Endometrial microvascular endothelial cells (primary cell): ENCODE measurements around the gene GINS2. TPM values are rescaled to one million over a fixed set of nuclear protein-coding genes. Genes with fewer than 3 reads are reported as not detected.

Experiments
- in situ Hi-C: cut with HindIII; loops from 2 replicates; pipeline ENCODE4 v1.10.0; 2017; ENCODE audit warnings: low sequenced_read_pairs, low pct_unique_long_range_greater_than_20kb; ENCODE audit errors: inconsistent ontology term
- total RNA-seq: library from RNA; depleted of rRNA; stranded (reverse); fragments of >200 nt; gene quantifications from one replicate; pipeline ENCODE4 v1.2.3, GENCODE V29; 2015; ENCODE audit errors: inconsistent ontology term

GINS2 gene
- total RNA-seq, 1 donor from 2014 or later: 19.9 TPM

DNA sequence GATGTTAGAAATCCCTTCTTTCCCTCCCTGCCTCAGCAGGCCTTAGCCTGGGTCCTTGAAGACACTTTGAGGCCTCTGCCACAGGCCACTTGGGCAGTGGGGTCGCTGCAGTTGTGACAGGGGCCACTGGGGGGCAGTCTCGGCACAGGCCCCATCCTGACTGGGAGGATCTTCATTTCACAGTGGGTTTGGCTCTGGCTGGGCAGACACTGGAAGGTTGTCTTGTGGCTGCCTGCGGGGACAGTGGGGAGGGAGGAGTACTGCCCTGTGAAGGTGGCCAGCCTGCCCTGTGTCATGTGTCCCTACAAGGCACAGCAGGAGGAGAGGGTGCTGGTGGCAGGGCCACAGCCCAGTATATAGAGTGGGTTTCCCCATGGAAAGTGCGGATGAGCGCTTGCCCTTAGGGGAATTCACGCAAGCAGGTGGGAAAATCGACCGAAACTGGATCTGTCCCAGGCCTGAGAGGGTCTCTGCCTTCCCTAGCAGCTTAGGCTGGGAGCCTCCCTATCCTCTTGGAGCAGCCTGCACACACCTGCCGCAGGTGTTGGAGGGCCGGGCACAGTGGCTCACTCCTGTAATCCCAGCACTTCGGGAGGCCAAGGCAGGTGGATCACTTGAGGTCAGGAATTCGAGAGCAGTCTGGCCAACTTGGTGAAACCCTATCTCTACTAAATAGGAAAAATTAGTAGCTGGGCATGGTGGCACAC is 28.8 kb downstream of the GINS2 start:
- in situ Hi-C loops: no loop called here

DNA sequence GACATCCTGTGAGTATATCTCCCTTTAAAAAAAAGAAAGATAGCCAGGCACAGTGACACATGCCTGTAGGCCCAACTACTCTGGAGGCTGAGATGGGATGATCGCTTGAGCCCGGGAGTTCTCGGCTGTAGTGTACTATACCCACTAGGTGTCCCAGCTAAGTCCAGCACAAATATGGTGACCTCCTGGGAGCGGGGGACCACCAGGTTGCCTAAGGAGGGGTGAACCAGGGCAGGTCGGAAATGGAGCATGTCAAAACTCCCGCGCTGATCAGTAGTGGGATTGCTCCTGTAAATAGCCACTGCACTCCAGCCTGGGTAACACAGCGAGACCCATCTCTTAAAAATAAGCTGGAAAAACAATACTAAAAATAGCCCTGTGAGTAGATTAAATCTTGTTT is 29.4 kb downstream of the GINS2 start:
- in situ Hi-C loops: no loop called here

DNA sequence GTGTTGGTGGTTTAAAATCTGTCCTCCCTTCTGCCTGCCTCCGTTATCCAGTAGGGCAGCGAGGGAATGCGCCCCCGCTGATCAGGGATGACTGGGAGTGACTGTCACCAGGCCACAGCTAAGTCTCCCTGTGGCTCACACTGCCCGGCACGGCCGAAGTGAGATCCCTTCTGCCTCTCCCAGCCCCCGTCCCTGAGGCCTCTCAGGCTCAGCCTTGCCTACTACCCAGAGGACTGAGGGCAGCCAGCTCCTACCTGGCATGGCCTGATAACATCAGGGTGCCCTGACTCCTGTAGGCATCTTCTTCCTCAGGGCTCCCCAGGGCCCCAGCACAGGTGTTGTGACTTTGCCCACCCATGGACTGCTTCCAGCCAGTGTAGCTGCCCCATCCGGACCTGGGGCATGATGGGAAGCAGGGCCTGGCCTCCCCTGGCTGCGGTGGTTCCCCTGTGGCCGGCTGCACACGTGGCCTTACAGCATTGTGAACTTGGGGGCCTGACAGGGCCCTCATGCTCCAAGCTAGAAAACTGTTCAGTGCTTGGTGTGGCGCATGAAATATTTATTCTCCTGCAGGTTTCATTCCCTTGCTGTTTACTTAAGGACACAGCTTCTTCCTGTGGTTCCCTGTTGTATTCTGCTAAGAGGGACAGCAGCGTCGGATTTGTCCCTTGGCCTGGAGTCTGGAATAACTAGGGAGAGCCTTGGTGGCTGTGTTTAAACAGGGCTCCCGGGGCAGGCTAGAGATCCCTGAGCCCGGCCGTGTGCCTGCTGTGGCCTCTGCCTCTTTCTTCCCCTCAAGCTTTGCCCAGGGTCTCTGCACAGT is 30.0 kb downstream of the GINS2 start:
- in situ Hi-C loops: no loop called here

DNA sequence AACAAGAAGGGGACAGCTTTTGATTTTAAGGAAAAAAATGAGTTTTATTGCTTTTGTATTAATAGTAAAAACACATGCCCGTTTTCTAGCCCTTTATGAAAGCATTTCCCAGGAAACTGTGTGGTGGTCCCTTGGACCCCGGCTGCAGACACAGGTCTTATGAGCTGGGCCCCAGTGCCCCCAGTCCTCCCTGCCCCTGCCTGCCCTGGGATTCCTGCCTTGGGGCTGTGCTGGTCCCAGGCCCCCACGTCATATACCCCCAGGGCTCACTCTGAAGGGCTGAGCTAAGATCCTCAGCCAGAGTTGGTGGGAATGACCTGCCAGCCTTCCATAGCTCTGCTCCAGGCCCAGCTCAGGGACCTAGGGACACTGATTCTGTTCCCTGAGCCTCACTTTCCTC is 30.8 kb downstream of the GINS2 start:
- in situ Hi-C loops: no loop called here

DNA sequence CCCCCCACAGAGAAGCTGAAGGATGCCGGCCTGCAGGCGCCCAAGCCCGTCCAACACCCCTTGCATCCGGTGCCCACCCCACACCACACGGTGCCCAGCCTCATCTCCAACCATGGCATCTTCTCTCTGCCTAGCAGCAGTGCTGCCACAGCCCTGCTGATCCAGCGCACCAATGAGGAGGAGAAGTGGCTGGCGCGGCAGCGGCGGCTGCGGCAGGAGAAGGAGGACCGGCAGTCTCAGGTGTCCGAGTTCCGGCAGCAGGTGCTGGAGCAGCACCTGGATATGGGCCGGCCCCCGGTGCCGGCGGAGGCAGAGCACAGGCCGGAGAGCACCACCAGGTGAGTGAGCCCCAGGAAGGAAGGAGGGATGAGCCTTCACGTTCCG is 31.5 kb downstream of the GINS2 start:
- in situ Hi-C loops: no loop called here

DNA sequence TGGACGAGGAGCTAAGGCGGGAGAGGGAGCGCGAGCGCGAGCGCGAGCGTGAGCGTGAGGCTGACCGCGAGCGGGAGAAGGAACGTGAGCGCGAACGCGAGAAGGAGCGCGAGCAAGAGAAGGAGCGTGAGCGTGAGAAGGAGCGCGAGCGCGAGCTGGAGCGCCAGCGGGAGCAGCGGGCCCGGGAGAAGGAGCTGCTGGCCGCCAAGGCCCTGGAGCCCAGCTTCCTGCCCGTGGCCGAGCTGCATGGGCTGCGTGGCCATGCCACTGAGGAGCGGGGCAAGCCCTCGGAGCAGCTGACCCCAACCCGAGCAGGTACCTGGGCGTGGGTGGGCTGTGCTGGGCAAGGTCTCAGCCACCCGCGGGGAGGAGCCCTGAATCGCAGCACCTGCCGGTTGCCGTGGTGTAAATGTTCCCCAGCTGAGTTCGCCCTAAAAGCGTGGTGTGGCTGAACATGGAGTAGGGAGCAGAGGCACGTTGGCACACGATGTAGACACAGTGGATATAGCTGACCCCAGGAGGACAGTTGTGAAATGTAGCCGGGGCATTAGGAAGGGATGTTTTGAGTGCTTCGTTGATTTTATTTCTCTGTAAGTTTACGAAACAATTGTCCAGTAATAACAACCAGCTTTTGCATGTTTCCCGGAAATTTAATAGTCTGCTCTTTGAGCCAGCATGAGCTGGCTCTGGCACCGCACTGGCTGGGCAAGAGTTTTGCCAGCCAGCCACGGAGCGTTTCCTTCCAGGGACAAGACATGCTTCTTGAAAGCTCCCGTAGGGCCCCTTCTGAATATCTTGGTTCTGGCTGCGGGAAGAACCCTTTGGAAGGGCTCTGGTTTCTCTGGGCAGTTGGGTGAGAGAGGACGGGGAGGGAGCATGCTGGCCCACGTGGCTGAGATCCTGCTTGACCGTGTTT is 32.1 kb downstream of the GINS2 start:
- in situ Hi-C loops: no loop called here

DNA sequence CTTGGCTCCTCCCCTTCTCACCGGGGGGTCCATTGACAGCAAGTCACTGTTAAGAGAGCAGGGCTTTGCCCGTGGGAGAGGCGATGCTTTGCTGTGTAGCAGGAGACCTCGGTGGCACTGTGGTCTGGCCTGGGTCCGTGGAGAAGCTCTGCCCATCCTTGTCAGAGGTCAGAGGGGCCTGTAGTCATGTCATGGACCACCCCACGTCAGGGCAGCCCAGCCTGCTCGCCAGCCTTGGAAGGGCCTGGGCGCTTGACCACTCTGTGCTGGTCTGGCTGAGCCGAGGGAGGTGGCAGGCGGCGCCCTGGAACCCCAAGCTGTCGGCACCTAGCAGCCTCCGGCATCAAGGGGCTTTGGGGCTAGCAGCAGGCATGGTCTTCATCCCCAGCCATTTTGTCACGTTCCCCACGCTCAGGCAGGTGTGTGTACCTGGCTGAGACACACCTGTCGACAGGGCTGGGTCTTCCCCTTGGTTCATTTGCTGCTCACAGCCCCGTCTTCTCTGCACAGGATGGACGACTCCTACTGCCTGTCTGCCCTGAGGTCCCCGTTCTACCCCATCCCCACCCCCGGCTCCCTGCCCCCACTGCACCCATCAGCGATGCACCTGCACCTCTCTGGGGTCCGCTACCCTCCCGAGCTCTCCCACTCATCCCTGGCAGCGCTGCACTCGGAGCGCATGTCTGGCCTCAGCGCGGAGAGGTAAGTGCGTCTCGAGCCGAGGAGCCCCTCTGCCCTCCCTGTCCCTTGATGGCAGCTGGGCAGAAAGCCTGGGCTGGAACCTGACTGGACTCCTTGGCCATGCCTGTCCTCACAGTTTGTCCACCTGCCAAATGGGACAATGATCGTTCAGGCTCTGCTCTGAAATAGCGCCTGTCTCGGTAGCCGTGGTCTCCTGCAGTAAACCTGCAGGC is 33.3 kb downstream of the GINS2 start:
- in situ Hi-C loops: no loop called here

DNA sequence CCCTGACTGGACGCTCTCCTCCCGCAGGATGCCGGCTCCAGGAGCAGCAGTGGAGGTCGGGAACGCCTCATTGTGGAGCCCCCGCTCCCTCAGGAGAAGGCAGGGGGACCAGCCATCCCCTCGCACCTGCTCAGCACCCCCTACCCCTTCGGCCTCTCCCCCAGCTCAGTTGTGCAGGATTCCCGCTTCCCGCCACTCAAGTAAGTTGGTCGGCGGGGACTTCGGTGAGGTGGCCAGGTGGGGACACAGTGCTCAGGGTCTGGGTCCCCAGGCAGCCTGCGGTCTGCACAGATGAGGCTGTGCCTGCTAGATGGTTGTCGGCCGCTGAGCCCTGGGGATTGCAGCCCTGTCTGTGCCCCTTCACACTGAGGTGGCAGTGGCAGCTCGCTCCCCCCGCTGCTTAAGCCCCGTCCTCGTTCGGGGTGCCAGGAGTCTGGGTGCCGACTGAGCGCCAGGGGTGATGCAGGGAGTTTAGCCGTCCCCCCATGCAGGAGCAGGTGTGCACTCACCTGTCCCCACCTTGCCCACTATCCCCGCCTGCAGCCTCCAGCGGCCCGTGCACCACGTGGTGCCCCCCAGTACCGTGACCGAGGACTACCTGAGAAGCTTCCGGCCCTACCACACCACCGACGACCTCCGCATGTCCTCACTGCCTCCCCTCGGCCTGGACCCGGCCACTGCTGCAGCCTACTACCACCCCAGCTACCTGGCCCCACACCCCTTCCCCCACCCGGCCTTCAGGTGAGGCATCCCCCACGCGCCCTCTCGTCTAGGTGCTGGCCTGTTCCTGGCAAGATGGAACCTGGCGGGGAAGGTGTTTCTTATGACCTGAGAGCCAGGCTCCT is 34.3 kb downstream of the GINS2 start:
- in situ Hi-C loops: no loop called here

DNA sequence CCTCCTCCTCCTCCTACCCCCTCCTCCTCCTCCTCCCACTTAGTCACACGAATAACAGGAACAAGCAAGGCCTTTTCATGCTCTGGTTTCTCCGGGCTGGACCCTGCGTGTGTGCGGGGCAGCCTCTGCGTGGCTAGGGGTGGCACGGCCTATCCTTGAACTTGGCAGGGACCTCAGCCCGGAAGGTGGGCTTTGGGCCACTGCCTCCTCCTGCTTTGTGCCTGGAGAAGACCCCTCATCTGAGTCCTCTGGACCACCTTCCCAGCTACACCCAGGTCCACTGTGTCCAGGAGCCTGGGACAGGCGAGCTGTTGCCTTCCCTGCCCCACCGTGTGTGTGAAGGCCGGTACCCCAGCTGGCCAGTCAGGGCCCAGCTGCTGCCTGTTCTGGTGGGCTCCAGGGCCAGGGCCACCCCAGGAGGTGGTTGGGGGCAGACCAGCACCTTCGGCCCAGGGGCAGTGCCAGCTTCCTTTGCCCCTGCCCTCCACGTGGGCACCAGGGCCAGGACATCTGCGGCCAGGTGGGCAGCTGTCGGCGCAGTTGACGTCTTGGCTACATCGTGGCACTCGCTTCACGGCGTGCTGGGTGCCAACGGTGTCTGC is 35.4 kb downstream of the GINS2 start:
- in situ Hi-C loops: no loop called here

DNA sequence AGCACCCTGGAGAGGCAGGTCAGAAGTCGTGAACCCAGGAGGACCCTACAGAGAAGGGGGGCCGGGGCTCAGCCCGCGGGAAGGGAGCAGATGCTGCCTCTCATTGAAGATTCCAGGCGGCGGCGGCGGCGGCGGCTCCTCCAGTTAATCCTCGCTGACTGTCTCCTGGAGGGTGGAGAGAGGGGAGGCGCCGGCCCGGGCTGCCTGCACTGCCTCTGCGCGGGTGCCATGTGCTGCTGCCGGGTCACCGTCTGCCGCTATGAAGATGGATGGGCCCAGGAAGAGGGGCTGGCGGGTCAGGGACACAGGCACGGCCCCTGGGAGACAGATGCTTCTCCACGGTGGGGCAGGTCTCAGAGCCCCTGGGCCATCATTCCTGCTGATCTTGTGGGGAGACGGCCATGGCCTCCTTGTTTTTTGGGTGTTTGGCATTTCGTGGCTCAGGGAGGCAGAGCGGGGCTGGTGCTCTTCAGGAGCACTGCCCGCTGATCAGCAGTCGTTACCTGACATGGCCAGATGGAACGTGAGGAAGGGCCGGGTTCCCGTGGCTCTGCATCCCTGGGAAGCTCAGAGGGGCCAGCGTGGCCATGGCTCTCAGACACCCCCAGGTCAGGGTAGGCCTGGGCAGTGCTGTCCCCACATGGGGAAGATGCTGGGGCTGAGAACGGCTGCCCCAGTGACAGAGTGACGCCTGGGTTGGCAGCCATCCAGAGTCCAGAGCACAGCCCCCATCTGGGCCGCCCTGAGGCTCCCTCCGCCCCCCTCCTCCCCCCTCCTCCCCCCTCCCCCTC is 36.1 kb downstream of the GINS2 start:
- in situ Hi-C loops: no loop called here

DNA sequence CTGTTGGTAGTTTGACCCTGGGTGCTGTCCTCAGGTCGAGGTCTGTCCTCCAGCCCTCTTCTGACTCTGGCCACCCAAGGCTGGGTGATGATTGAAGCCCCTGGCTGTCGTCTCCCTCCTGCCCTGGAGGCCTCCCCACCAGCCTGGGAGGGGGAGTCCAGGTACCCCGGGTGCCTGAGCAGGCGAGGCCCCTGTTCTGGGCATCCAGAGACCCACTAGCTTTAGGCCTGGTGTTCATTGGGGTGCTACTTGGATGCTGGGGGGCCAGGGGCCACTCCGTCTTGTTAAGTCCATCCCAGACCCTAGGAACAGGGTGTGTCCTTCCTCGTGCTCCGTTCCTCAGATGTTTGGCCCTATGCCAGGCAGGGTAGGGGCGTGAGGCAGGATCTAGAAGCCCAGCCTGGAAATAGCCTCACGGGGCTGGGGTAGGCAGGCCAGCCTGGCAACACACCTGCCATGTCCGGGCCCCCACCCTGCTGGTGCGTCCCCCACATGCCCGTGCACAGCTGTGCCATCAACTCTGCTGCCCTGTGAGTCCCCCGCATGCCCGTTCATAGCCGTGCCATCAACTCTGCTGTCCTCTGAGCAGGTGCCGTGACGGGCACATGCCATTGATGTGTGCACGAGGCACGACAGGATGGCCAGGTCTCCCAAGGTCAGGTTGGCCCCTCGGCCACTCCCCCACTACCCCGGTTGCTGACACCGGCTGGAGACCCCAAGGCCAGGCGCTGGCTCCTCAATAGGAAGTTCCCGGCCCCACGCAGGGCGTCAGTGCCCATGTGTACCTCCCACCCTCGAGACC is 36.9 kb downstream of the GINS2 start:
- in situ Hi-C loops: no loop called here

DNA sequence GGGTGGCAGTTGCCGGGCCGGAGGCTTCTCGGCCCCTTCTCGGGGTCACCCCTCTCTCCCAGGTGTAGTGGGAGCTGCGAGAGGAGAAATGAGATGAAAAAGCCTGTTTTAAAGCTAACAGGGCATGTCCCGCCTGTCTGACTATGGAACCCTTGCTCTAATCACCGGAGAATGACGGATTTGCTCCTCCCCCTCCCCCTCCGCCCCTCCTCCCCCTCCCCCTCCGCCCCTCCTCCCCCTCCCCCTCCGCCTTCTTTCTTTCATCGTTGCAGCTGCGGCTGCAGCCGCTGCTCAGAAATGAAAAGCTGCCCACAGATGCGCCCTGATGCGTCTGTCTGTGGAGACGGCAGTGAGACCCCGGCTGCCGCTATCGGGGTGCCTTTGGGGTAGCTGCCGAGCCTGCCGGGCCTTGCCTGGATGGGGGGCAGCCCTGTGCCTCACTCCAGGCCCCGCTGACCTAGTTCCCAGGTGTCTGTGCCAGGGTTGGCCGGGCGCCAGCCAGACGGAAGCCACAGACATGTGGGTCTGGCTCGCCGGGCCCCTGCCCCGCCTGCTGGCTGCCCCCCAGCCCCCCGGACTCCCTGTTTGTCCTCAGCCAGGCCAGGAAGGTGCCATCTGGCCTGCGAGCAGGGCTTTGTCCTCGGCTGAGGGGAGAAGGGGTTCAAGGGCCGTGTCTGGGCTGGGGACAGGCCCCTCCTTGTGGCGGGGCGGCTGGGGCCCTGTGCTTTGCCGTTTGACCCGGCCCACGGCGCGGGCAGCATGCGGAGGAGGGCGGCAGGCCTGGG is 37.7 kb downstream of the GINS2 start:
- in situ Hi-C loops: no loop called here

DNA sequence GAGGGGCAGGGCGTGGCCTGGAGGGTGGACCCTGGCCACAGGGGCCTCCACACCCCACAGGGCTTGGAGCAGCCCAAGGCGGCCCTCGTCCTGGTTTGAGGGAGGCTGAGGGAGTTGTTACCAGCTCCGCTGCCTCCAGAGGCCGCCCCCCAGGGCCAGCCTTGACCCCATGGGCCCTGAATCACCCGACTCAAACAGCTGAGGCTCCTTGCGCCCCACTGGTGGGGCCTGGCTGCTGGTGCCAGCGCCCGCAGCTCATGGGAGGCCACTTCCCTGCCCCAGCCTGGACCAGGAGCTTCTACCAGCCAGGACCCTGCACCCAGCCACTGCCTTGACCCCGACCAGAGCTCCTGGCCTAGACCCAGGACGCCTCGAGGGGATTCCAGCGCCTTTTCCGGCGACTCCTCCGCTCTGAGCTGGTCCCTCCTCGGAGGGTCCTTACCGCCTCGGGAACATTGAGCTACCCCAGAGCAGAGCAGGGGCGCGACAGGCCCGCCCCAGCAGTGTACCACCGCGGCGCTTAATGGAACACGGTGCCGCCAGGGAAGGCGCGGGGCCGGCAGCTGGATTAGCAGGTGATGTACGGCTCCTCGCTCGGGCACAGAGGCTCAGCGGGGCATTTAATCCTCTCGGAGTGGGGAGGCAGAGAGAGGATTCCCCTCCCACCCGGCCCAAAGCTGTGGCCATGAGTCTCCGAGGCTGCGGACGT is 38.5 kb downstream of the GINS2 start:
- in situ Hi-C loops: no loop called here

DNA sequence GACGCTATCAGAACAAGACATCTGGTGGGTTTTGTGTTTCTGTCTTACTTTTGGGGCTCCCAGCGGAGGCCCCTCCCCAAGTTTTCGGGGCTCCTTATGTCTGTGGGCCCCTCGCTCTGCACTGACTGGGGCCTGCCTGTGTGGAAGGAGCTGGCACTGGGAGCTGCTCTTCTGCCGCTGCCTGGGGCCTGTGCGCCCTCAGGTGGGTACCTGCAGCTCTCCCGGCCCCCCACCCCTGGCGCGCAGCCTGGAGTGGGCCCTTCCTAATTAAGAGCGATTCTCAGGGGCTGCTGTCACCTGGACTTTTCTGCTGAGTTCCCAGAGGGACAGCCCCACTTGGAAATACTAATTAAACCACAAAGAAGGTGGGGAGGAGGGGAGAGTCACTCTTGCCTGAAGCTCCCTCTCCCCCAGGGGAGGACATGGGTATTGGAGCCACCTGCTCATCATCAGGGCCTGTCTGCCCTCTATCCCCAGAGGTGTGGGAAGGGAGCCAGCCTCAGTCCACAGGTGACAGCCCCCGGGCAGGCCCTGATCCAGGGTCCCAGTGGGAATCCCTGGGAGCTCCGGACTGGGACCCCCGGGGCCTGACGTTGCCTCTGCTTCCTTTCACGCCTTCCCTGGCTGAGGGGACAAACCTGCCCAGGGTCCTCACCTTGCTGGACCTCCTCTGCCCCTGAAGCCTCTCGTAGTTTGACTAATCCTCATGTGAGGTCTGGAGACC is 39.2 kb downstream of the GINS2 start:
- in situ Hi-C loops: no loop called here
